Measurements from ENCODE around the gene SSTR3. TPM values are rescaled to one million over a fixed set of nuclear protein-coding genes. Genes with fewer than 3 reads are reported as not detected.
A peak's percentile ranks its signal among the peaks of the same experiment; 100 is the strongest.

The SSTR3 gene
- total and polyA plus RNA-seq, 2 of the 4 experiments (the other 2 are of a cell fraction) = under 0.01 to 0.07 TPM

- POLR2A ChIA-PET (ENCODE audit: unreplicated experiment) = no interaction called here
- H3K14ac ChIP-seq (replicated peaks; ENCODE audit: low read depth, low read length) = no peak overlapping the region
Measured at GRCh38 chr22:37255558-37256006, 43.3 kb upstream of the SSTR3 start.

More at GRCh38 chr22:37255558-37256006, 43.3 kb upstream of the SSTR3 start:
- Histone ChIP-seq H4K5ac (ENCODE audit: low read depth, low read length) (no peak overlapping the region), H3K27me3 (ENCODE audit: control insufficient read depth, insufficient read depth, low read length) (peaks cover 6% of the 10 kb centered on the region; the same call in 1 of the 2 replicates), H3K18ac (ENCODE audit: low read depth, low read length) (no peak overlapping the region), H3K4me2 (ENCODE audit: low read depth, low read length) (no peak overlapping the region), H3K4me3 (ENCODE audit: insufficient read depth, low read depth, low read length) (no peak overlapping the region), H3K56ac (ENCODE audit: extremely low read depth, insufficient read depth, low read length) (no peak overlapping the region), H3K27ac (ENCODE audit: insufficient read depth, low read length) (no peak overlapping the region), H3K36me3 (ENCODE audit: control insufficient read depth, insufficient read depth, low read length) (no peaks in the 10 kb centered on the region), H3K23ac (ENCODE audit: low read depth, low read length) (no peak overlapping the region), H4K8ac (ENCODE audit: low read depth in 2 of 2, low read length in 2 of 2) (no peak overlapping the region; a peak in 1 of 4 replicates), H2BK120ac (ENCODE audit: low read depth, low read length) (no peak overlapping the region), H3K9ac (ENCODE audit: low read depth, low read length) (no peak overlapping the region), H2AFZ (replicated peaks; ENCODE audit: low read length, poor library complexity) (no peak overlapping the region), H3K4ac (ENCODE audit: low read depth, low read length) (no peak overlapping the region), H3K9me3 (ENCODE audit: control insufficient read depth, insufficient read depth, low read length) (no peaks in the 10 kb centered on the region), H2BK5ac (ENCODE audit: low read depth, low read length, poor library complexity, severe bottlenecking) (no peak overlapping the region), H3K9me1 (ENCODE audit: insufficient read depth, low read length) (no peaks in the 10 kb centered on the region), H2AK5ac (ENCODE audit: low read depth, low read length) (no peak overlapping the region), H2BK15ac (ENCODE audit: low read depth, low read length) (no peak overlapping the region), H4K20me1 (ENCODE audit: insufficient read depth, low read length) (no peaks in the 10 kb centered on the region), H3K79me1 (ENCODE audit: low read depth in 1 of 2, low read length in 2 of 2) (no peaks in the 10 kb centered on the region), H3K4me1 (ENCODE audit: control insufficient read depth, insufficient read depth, low read length) (peaks cover 7% of the 10 kb centered on the region), H2BK20ac (ENCODE audit: low read depth, low read length) (no peak overlapping the region), H2AK9ac (replicated peaks; ENCODE audit: low read depth, low read length, poor library complexity) (peak overlapping the region; percentile 38), H4K91ac (ENCODE audit: insufficient read depth, low read depth, low read length) (no peak overlapping the region)
- dilution Hi-C loops (cut with HindIII; ENCODE audit: low sequenced_read_pairs, unreplicated experiment) = no loop called here
- intact Hi-C loops (cut with micrococcal nuclease) = no loop called here
- TF ChIP-seq RFX5 (IDR thresholded peaks at IDR 0.05; ENCODE audit: low read depth, low read length) = no peak
- TF ChIP-seq CEBPB (IDR thresholded peaks at IDR 0.05; ENCODE audit: low read depth, low read length) = no peak
- no peak for TF ChIP-seq USF2 (IDR thresholded peaks at IDR 0.05; ENCODE audit: low read depth, low read length)
- TF ChIP-seq RCOR1 (IDR thresholded peaks at IDR 0.05; ENCODE audit: insufficient replicate concordance, low read length) = no peak
- no peak for TF ChIP-seq NFE2L2 (IDR thresholded peaks at IDR 0.05; ENCODE audit: low read depth, low read length)
- TF ChIP-seq CTCF (conservative IDR thresholded peaks at IDR 0.05; ENCODE audit: low read depth, low read length) = no peak
- no peak for TF ChIP-seq MXI1 (IDR thresholded peaks at IDR 0.05; ENCODE audit: borderline replicate concordance, low read depth, low read length)
- no peak for TF ChIP-seq POLR2A (IDR thresholded peaks at IDR 0.05; ENCODE audit: low read depth, low read length)
- no peak for TF ChIP-seq BHLHE40 (IDR thresholded peaks at IDR 0.05; ENCODE audit: low read depth, low read length)
- TF ChIP-seq MAZ (IDR thresholded peaks at IDR 0.05; ENCODE audit: borderline replicate concordance, low read depth, low read length) = no peak
- no peak for TF ChIP-seq ELK1 (IDR thresholded peaks at IDR 0.05; ENCODE audit: borderline replicate concordance, low read depth, low read length)
- TF ChIP-seq FOS (IDR thresholded peaks at IDR 0.05; ENCODE audit: low read depth, low read length) = no peak
- in situ Hi-C loops (cut with MboI; ENCODE audit: low sequenced_read_pairs) = no loop called here
- CTCF ChIA-PET = no interaction called here
- DNase-seq (no peak), ATAC-seq (ENCODE audit: low read depth) (no peak)
- no TSS peak for BruUV-seq (replicated peaks)
